B cell (primary cell): ENCODE data around the gene NDUFA6. TPM values are rescaled to one million over a fixed set of nuclear protein-coding genes. Genes with fewer than 3 reads are reported as not detected.
"Not testable (repeated sequence)": the region's sequence is repeated elsewhere in the genome, so short reads cannot be mapped to it uniquely, and the experiment has no call there.

ENCODE experiments used
- ATAC-seq: fragments of 200-7000 bp; cut with Tn5 transposase; one replicate; pipeline ENCODE4 v1.10.0; 2021; ENCODE audit warnings: low read depth, mild to moderate bottlenecking, moderate number of reproducible peaks, moderate library complexity
- CTCF ChIA-PET: fragments of 350-600 bp; sonication (Branson Sonifier 250); formaldehyde crosslinking; loops from one replicate; lab custom pipeline; 2021; ENCODE audit warnings: antibody characterized with exemption, inconsistent platforms; lab: Charles Lee
- POLR2A ChIA-PET: fragments of 350-600 bp; sonication (Branson Sonifier 250); formaldehyde crosslinking; loops from one replicate; lab custom pipeline; 2021; ENCODE audit warnings: antibody characterized with exemption; lab: Charles Lee
- DNase-seq: peaks from one replicate; pipeline ENCODE4 v3.0.0; 2013
- H2AFZ ChIP-seq: 2 replicates; pipeline ENCODE4 v1.6.1; 2012; ENCODE audit warnings: mild to moderate bottlenecking, low read depth, low read length; ENCODE audit not compliant: insufficient read depth, poor library complexity, severe bottlenecking
- H3K27ac ChIP-seq, 2 donors: 1 replicate in 1 of 2; 2 replicates in 1 of 2; pipeline ENCODE4 v1.5.1; 2012 to 2013; ENCODE audit warnings: low read length in 2 of 2, mild to moderate bottlenecking in 2 of 2, moderate library complexity in 1 of 2
- H3K27me3 ChIP-seq, 4 experiments: fragments of 200-600 bp in 1 of 4; sonication (generic) in 1 of 4; replicated peaks in 1 of 4; 1 replicate in 2 of 4; 2 replicates in 2 of 4; pipeline versions ENCODE4 v1.6.1 to v1.7.0; 2013 to 2016; ENCODE audit warnings: low read length in 3 of 4, mild to moderate bottlenecking in 2 of 4, mixed read lengths in 1 of 4, moderate library complexity in 1 of 4; ENCODE audit not compliant: insufficient read depth in 4 of 4, control insufficient read depth in 3 of 4; ENCODE audit errors: control extremely low read depth in 1 of 4
- H3K36me3 ChIP-seq, 2 experiments: replicated peaks in 1 of 2; 1 replicate in 1 of 2; 2 replicates in 1 of 2; pipeline versions ENCODE4 v1.6.1 to v1.7.1; 2013; ENCODE audit warnings: low read length in 1 of 2; ENCODE audit not compliant: insufficient read depth in 2 of 2, control insufficient read depth in 1 of 2; ENCODE audit errors: control extremely low read depth in 1 of 2, extremely low read depth in 1 of 2
- H3K4me1 ChIP-seq, 2 donors: fragments of 200-600 bp in 1 of 2; sonication (generic) in 1 of 2; 1 replicate in 1 of 2; 2 replicates in 1 of 2; pipeline versions ENCODE4 v1.5.1 to v1.6.1; 2013 to 2017; ENCODE audit warnings: low read length in 2 of 2; ENCODE audit not compliant: control insufficient read depth in 2 of 2, insufficient read depth in 2 of 2
- H3K4me2 ChIP-seq: replicated peaks from 2 replicates; pipeline ENCODE3; 2012; ENCODE audit warnings: mild to moderate bottlenecking, low read depth, low read length; ENCODE audit not compliant: poor library complexity, severe bottlenecking
- H3K4me3 ChIP-seq, 5 experiments: fragments of 200-600 bp in 1 of 5; sonication (generic) in 1 of 5; 1 replicate in 3 of 5; 2 replicates in 2 of 5; pipeline versions ENCODE4 v1.5.1 to v1.7.0; 2011 to 2016; ENCODE audit warnings: low read length in 4 of 5, mild to moderate bottlenecking in 4 of 5, low read depth in 2 of 5, control low read depth in 1 of 5, moderate library complexity in 1 of 5; ENCODE audit not compliant: insufficient read depth in 1 of 5; ENCODE audit errors: control extremely low read depth in 1 of 5, extremely low read depth in 1 of 5
- H3K79me2 ChIP-seq: fragments of 200-600 bp; sonication (generic); one replicate; pipeline ENCODE4 v1.6.0; 2016; ENCODE audit warnings: low read length; ENCODE audit not compliant: control insufficient read depth, insufficient read depth
- H3K9ac ChIP-seq: fragments of 200-600 bp; sonication (generic); 2 replicates; pipeline ENCODE4 v1.6.1; 2017; ENCODE audit warnings: mild to moderate bottlenecking, low read length, moderate library complexity
- H3K9me3 ChIP-seq, 3 donors: one replicate each; pipeline versions ENCODE4 v1.6.1 to v1.7.1; 2013; ENCODE audit warnings: low read length in 2 of 3; ENCODE audit not compliant: control insufficient read depth in 2 of 3, insufficient read depth in 1 of 3; ENCODE audit errors: control extremely low read depth in 1 of 3
- H4K20me1 ChIP-seq: 2 replicates; pipeline ENCODE4 v1.6.0; 2012; ENCODE audit warnings: mild to moderate bottlenecking, low read length; ENCODE audit not compliant: insufficient read depth, control insufficient read depth, poor library complexity, severe bottlenecking
- H3K27ac Mint-ChIP-seq: one replicate; pipeline ENCODE4 v1.8.0; 2021; ENCODE audit warnings: mixed read lengths
- H3K27me3 Mint-ChIP-seq: one replicate; pipeline ENCODE4 v1.8.0; 2021; ENCODE audit warnings: mixed read lengths
- H3K4me1 Mint-ChIP-seq: one replicate; pipeline ENCODE4 v1.8.0; 2021; ENCODE audit warnings: mixed read lengths
- H3K4me3 Mint-ChIP-seq: one replicate; pipeline ENCODE4 v1.8.0; 2021; ENCODE audit warnings: mixed read lengths
- H3K9me3 Mint-ChIP-seq: one replicate; pipeline ENCODE4 v1.8.0; 2022; ENCODE audit warnings: mixed read lengths; ENCODE audit not compliant: insufficient read depth
- CTCF ChIP-seq: fragments of 200-600 bp; IDR thresholded peaks from one replicate; pipeline ENCODE4 v1.8.0; 2022; ENCODE audit warnings: antibody characterized with exemption, mild to moderate bottlenecking
- EZH2 ChIP-seq: IDR thresholded peaks from 2 replicates; pipeline ENCODE4 v1.6.1; 2012; ENCODE audit warnings: borderline replicate concordance, low read depth, mild to moderate bottlenecking, moderate library complexity, low read length; ENCODE audit not compliant: insufficient read depth, poor library complexity, severe bottlenecking
- WGBS: methylation state at CpG from one replicate; pipeline ENCODE4 v1.1.5; 2013; ENCODE audit warnings: missing lambda C conversion rate; ENCODE audit not compliant: insufficient coverage; 5-methylcytosine and 5-hydroxymethylcytosine counted together
- intact Hi-C: fragments of 100-400 bp; cut with micrococcal nuclease; formaldehyde crosslinking; loops from one replicate; pipeline ENCODE4 v1.10.0; 2022
- polyA minus RNA-seq: library from RNA; depleted of rRNA, polyadenylated mRNA; stranded (reverse); fragments of >200 nt; gene quantifications from 2 replicates; pipeline ENCODE4 v1.2.3, GENCODE V29; 2012
- polyA plus RNA-seq: library from polyadenylated mRNA; depleted of rRNA; stranded (reverse); fragments of >200 nt; gene quantifications from 2 replicates; pipeline ENCODE4 v1.2.3, GENCODE V29; 2012
- total RNA-seq, 2 donors: library from RNA; stranded (reverse); fragments of 120-200 nt in 1 of 2; gene quantifications; 1 replicate in 1 of 2; 2 replicates in 1 of 2; pipeline versions ENCODE4 v1.2.3 to v1.2.4, GENCODE V29; 2013 to 2022

The NDUFA6 gene
- total RNA-seq (47.8 and 51.5 TPM in 2 replicates), polyA plus RNA-seq (26.2 and 49.0 TPM in 2 replicates), polyA minus RNA-seq (14.6 and 19.2 TPM in 2 replicates)
- total RNA-seq (2013): 62.0 TPM

DNA sequence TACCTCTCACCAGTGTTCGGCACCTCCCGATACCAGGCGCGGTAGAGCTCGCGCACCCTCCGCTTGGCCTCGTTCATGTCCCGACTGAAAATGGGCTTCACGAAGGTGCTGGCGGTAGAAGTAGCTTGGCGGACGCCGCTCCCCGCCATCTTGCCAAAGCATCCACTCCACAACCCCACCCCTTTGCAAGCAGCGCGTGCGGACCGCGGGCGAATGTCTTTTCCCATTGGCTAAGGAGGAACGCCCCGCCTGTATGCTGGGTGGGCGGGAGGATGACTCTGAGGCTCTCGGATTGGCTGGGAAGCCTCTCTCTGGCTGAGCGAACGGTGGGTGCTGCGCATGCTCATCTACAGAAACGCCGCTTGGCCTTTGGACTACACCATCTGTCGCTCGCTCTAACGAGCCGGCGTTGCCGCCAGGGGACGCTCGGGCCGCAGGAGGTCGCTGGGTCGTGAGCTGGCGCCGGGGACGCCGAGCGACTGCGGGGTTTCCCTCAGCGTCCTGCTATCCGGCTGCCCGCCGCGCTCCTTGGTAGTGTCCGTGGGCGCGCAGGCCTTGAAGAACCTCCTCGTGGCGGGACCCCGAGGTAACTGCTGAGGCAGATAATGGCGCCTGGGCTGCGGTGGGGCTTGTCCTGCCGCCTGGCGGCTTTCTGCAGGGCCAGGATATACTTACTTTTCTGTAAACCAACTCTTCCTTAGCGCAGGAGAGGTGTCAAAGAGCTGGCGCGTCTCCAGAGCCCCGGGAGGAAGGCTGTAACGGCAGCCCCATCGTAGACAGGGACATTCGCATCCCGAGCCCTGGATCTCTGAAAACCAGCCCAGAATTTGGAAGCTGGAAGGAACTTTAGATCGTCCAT is at the start of gene NDUFA6:
Gene NDUFA6, minus strand, starts transcription at position 177 of the 859 bp plus-strand sequence. Its CDS starts 28 bp downstream, at position 149.
- Histone ChIP-seq H3K27me3 (no peaks in the 10 kb centered on the region), H3K4me3 (peak within 1 kb of the TSS; percentile 74 to 95 (median 91)), H4K20me1 (peaks cover 2% of the 10 kb centered on the region), H3K27ac (peak within 1 kb of the TSS; percentile 89 to 96), H3K9me3 (no peaks in the 10 kb centered on the region), H3K79me2 (peaks cover 33% of the 10 kb centered on the region), H3K9ac (peak within 1 kb of the TSS; percentile 98), H3K4me1 (peaks cover 17 to 22% of the 10 kb centered on the region in 2 donors), H3K36me3 (peaks cover 0 to 13% of the 10 kb centered on the region in 2 experiments), H3K4me2 (peak within 1 kb of the TSS; percentile 93), H2AFZ (peak within 1 kb of the TSS; percentile 99)
- Mint-ChIP-seq H3K27me3 (no peaks in the 10 kb centered on the region), H3K4me3 (peak within 1 kb of the TSS; percentile 98), H3K27ac (peak within 1 kb of the TSS; percentile 99), H3K9me3 (no peaks in the 10 kb centered on the region), H3K4me1 (peaks cover 31% of the 10 kb centered on the region)
- ATAC-seq: peak; percentile 87
- peak; percentile 99 for DNase-seq
- intact Hi-C loops: loop anchor here (1.0 to 5.0 kb wide), 15 partner anchors 12 to 547 kb away; partner anchors contain the start of genes NAGA, POLR3H, SMDT1 and SREBF2
- peak; percentile 92 for TF ChIP-seq CTCF
- no peak for TF ChIP-seq EZH2
- ChIA-PET POLR2A (interaction anchor here (0.6 to 2.7 kb wide), 19 partner anchors 11 to 805 kb away, joined by 3 to 45 read pairs (median 5); partner anchors contain the start of genes CENPM, DESI1, NAGA and PHETA2), CTCF (interaction anchor here (0.6 to 4.8 kb wide), 27 partner anchors 9 to 402 kb away, joined by 3 to 57 read pairs (median 5); partner anchors contain the start of genes NAGA, SMDT1 and WBP2NL)
- WGBS: under 1% methylated on average over 71 of the region's 71 CpGs

DNA sequence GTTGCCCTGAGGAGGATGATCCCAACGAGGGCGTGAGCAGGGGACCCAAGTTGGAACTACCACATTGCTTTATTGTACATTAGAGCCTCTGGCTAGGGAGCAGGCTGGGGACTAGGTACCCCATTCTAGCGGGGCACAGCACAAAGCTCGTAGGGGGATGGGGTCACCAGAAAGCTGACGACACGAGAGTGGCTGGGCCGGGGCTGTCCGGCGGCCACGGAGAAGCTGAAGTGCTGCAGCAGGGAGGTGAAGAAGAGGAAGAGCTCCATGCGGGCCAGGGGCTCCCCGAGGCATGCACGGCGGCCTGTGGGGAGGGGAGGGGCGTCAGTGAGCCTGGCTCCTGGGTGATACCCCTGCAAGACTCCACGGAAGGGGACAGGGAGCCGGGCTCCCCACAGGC is 49.6 kb upstream of the NDUFA6 start:
- H3K27me3 ChIP-seq, H3K27ac Mint-ChIP-seq, CTCF ChIA-PET, H3K79me2 ChIP-seq, H3K9me3 Mint-ChIP-seq, ATAC-seq, H3K9ac ChIP-seq, H3K4me1 ChIP-seq, H3K4me3 Mint-ChIP-seq, H3K9me3 ChIP-seq, H3K27me3 Mint-ChIP-seq, H3K4me1 Mint-ChIP-seq, H3K36me3 ChIP-seq, H3K27ac ChIP-seq, POLR2A ChIA-PET, intact Hi-C loops, H3K4me2 ChIP-seq, DNase-seq, H3K4me3 ChIP-seq, H4K20me1 ChIP-seq, H2AFZ ChIP-seq: not testable (repeated sequence)
- 85% methylated on average over 4 of the region's 17 CpGs for WGBS

DNA sequence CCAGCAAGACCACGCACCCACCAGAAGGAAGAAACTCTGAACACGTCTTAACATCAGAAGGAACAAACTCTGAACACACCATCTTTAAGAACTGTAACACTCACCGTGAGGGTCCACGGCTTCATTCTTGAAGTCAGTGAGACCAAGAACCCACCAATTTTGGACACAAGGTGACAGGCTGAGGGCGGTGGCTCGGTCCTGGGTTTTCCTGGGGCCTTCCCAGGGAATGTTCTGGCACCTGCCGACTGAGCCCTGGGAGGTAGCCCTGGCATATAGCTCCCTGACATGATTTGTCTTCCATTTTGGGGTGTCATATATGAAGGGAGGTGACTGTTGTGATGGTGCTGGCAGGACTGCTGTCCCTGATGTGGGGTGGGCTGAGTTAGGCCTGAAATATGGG is 48.9 kb upstream of the NDUFA6 start:
- 87% methylated on average over 6 of the region's 7 CpGs for WGBS
- H4K20me1 ChIP-seq, H3K27me3 Mint-ChIP-seq, H3K4me1 ChIP-seq, H3K4me1 Mint-ChIP-seq, intact Hi-C loops, H3K27ac Mint-ChIP-seq, H3K4me2 ChIP-seq, H3K9ac ChIP-seq, H3K4me3 Mint-ChIP-seq, H3K36me3 ChIP-seq, ATAC-seq, H2AFZ ChIP-seq, CTCF ChIA-PET, POLR2A ChIA-PET, DNase-seq, H3K79me2 ChIP-seq, H3K27me3 ChIP-seq, H3K9me3 ChIP-seq, H3K27ac ChIP-seq, H3K9me3 Mint-ChIP-seq, H3K4me3 ChIP-seq: not testable (repeated sequence)
